Right cardiac atrium (tissue), 5 donors: ENCODE data around the gene S100A13. TPM values are rescaled to one million over a fixed set of nuclear protein-coding genes. Genes with fewer than 3 reads are reported as not detected.
"Not testable (repeated sequence)": the region's sequence is repeated elsewhere in the genome, so short reads cannot be mapped to it uniquely, and the experiment has no call there.

ENCODE experiments used
- ATAC-seq, 2 donors: fragments of 200-7000 bp; cut with Tn5 transposase; one replicate each; pipeline versions ENCODE4 v1.8.0 to v1.9.1; 2020; ENCODE audit warnings: moderate library complexity in 2 of 2, mild to moderate bottlenecking in 1 of 2
- DNase-seq, 3 donors: peaks; one replicate each; pipeline ENCODE4 v3.0.0-alpha.2; 2020
- H3K27ac ChIP-seq: one replicate; pipeline ENCODE4 v1.5.1; 2013; ENCODE audit warnings: mild to moderate bottlenecking, low read length, control low read depth, moderate library complexity
- H3K27me3 ChIP-seq: one replicate; pipeline ENCODE4 v1.6.1; 2013; ENCODE audit not compliant: control insufficient read depth, insufficient read depth
- H3K4me1 ChIP-seq: one replicate; pipeline ENCODE4 v1.6.1; 2013; ENCODE audit warnings: low read length; ENCODE audit not compliant: control insufficient read depth, insufficient read depth
- H3K4me3 ChIP-seq: one replicate; pipeline ENCODE4 v1.5.1; 2013; ENCODE audit warnings: low read length, control low read depth
- H3K9me3 ChIP-seq: one replicate; pipeline ENCODE4 v1.6.1; 2013; ENCODE audit warnings: low read length; ENCODE audit not compliant: control insufficient read depth
- WGBS: extraction: QIAGEN DNeasy Blood & Tissue Kit; methylation state at CpG from one replicate; pipeline ENCODE4 v1.1.7; 2013; 5-methylcytosine and 5-hydroxymethylcytosine counted together
- intact Hi-C, 4 donors: fragments of 100-400 bp; cut with DNase I; formaldehyde crosslinking; loops; one replicate each; pipeline versions ENCODE4 v1.11.0 to v1.14.0; 2022 to 2023
- polyA plus RNA-seq: library from polyadenylated mRNA; stranded (reverse); fragments of 200-250 nt; gene quantifications from one replicate; pipeline ENCODE4 v1.2.3, GENCODE V29; 2013
- total RNA-seq, 4 donors: library from RNA; stranded (reverse); fragmentation: NEBNext Ultra II Directional; extraction: Animal tissue kit (Norgen Biotek cat#: 25700); gene quantifications; one replicate each; pipeline ENCODE4 v1.2.1, GENCODE V29; 2021
- donor health status: healthy with polysubstance abuse.
- donor health status: DM: no; HTN: yes; CAD: no.
- donor health status: DM: no; HTN: no; CAD: no.
- donor health status: DM: no; HTN: yes; CAD: no; lungs with severe emphysema.
- donor health status: DM: yes; HTN: yes; CAD: no.

The S100A13 gene
- total and polyA plus RNA-seq, 5 donors: 183 to 295 (median 226) TPM

DNA sequence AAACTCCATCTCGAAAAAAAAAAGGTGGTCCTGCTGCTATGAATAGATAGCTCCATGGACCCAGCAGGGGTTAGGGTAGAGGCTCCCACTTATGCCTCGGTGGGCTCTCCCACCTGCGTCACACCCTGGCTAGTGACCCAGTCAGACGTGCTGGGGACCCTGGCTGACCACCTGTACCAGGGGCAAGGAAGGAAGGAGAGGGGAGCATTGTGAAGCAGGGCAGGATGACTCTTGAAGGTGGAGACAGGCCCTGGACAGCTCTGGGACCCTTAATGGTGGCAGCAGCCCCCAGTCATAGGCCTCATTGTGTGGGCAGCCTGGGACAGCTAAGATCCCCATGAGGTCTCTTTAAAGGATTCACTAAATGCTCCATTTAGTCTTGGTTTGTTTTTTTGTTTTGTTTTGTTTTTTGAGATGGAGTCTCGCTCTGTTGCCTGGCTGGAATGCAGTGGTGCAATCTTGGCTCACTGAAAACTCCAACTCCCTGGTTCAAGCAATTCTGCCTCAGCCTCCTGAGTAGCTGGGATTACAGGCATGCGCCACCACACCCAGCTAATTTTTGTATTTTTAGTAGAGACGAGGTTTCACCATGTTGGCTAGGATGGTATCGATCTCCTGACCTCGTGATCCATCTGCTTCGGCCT is 20.8 kb upstream of the S100A13 start:
- DNase-seq (no peak), ATAC-seq (peak; percentile 24 to 34)
- Histone ChIP-seq H3K27me3 (no peaks in the 10 kb centered on the region), H3K9me3 (no peaks in the 10 kb centered on the region), H3K4me3 (no peak overlapping the region), H3K4me1 (peaks cover 3% of the 10 kb centered on the region), H3K27ac (no peak overlapping the region)
- intact Hi-C loops: no loop called here
- 84% methylated on average over 10 of the region's 10 CpGs for WGBS

DNA sequence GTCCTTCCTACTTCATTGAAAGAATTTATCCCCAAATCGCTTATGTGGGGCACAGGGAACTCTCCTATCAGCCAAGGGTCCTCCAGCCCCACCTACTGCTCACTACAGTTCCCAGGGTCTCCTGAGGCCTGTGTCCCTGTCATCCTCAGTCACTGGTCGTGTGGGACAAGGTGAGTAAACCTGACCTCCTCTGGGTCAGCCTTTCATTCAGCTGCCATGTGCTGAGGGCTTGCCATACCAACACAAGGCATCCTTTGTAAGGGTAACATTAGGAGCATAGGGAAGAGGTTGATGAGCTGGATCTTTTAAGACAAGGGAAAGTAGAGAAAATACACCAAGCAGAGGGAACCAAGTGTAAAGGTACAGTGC is 20.0 kb upstream of the S100A13 start:
- H3K27ac ChIP-seq: peak overlapping the region; percentile 76
- no peak for DNase-seq
- H3K4me3 ChIP-seq: no peak overlapping the region
- 46% methylated on average over 2 of the region's 2 CpGs for WGBS
- intact Hi-C loops: no loop called here
- ATAC-seq: peak; percentile 10 to 17
- no peaks in the 10 kb centered on the region for H3K27me3 ChIP-seq
- H3K9me3 ChIP-seq: no peaks in the 10 kb centered on the region
- peaks cover 3% of the 10 kb centered on the region for H3K4me1 ChIP-seq

DNA sequence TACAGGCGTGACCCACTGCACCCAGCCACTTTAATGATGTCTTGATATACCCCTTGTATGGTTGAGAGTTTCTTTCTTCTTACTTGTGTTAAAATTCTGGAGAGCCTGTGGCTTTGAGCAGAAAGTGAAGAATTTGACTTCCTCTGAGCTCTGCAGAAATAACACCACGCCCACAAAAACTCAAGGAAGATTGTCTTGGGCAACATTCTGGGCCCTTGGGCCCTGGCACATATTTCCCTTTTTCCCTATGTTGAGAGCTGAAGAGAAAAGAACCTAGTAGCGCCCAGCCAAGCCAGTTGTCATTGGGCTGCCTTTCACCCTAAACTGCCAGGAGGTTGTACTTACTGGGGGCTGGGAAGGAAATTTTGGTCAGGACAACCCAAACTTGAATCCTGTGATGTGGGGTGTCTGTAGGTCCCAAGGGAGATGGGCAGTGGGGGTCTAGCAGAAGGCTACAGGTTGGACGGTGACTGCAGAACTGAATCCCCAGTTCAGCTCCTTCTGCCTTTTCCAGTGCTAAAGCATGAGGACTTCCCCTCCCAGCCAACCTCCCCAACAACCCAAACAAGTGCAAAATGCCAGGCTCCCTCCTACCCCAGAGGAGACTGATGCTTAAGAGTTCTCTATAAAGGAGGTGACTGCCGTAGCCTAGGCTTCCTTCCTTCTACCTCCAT is 19.5 kb upstream of the S100A13 start:
- DNase-seq (no peak), ATAC-seq (peak; percentile 4 to 8)
- no peaks in the 10 kb centered on the region for H3K27me3 ChIP-seq
- peak overlapping the region; percentile 76 for H3K27ac ChIP-seq
- intact Hi-C loops: no loop called here
- H3K9me3 ChIP-seq: no peaks in the 10 kb centered on the region
- H3K4me1 ChIP-seq: peaks cover 4% of the 10 kb centered on the region
- H3K4me3 ChIP-seq: no peak overlapping the region
- 72% methylated on average over 5 of the region's 5 CpGs for WGBS

DNA sequence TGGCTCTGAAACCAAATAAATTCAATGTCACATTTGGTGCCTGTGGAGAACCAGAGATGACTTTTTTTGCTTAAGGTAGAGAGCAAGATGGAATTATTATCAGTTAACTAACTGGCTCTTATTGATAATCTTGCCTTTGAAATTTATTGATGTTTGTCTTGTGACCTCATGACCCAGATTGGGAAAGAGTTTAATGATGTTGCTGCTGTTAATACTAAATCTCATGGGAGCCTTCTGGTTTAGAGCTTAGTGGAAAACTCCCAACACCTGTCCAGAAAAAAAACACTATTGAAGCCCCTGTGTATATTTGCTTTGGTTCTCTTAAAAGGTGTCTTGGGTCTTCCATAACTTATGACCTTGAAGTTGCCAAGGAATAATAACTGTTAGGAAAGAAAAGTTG is 16.5 kb upstream of the S100A13 start:
- Histone ChIP-seq H3K4me1 (peaks cover 5% of the 10 kb centered on the region), H3K27ac (no peak overlapping the region)
- intact Hi-C loops: no loop called here

DNA sequence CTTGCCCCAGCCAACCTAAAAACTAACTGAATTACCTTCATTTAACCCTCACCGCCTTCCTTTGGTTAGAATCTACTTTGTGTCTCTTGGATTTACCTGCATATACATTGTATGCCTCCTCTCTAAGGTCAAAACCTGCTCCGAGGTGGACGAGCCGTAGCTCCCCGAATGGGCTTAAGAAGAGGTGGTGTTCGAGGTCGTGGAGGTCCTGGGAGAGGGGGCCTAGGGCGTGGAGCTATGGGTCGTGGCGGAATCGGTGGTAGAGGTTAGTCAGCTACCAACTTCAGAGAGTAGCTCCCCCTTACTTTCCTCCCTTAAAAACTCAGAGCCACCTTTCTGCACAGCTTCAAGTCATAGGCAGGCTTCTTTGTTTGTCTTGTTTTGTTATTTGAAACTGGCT is 15.8 kb upstream of the S100A13 start:
- H3K9me3 ChIP-seq: no peaks in the 10 kb centered on the region
- ATAC-seq: no peak
- 89% methylated on average over 11 of the region's 11 CpGs for WGBS
- DNase-seq: no peak
- H3K27ac ChIP-seq: no peak overlapping the region
- H3K4me1 ChIP-seq: peaks cover 5% of the 10 kb centered on the region
- intact Hi-C loops: no loop called here
- H3K4me3 ChIP-seq: no peak overlapping the region
- H3K27me3 ChIP-seq: no peaks in the 10 kb centered on the region

More for the DNA sequence above, 16.5 kb upstream of the S100A13 start:
- DNase-seq (no peak), ATAC-seq (no peak)
- Histone ChIP-seq H3K4me3 (no peak overlapping the region), H3K27me3 (no peaks in the 10 kb centered on the region), H3K9me3 (no peaks in the 10 kb centered on the region)

DNA sequence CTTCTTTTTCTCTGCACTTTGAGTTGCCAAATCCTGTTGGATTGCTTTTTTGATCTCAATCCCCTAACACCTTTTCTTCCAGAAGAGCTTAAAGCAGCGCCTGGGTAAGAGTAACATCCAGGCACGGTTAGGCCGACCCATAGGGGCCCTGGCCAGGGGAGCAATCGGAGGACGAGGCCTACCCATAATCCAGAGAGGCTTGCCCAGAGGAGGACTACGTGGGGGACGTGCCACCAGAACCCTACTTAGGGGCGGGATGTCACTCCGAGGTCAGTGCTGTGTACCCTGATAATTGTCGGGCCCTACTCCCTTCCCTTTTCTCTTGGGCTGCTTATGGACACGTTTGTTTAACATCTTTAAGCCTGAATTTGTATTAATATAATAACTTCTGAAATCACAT is 14.9 kb upstream of the S100A13 start:
- H3K9me3 ChIP-seq: no peaks in the 10 kb centered on the region
- no peak for ATAC-seq
- H3K4me3 ChIP-seq: no peak overlapping the region
- peaks cover 3% of the 10 kb centered on the region for H3K4me1 ChIP-seq
- no peak for DNase-seq
- no peaks in the 10 kb centered on the region for H3K27me3 ChIP-seq
- intact Hi-C loops: no loop called here
- 74% methylated on average over 11 of the region's 11 CpGs for WGBS
- no peak overlapping the region for H3K27ac ChIP-seq

DNA sequence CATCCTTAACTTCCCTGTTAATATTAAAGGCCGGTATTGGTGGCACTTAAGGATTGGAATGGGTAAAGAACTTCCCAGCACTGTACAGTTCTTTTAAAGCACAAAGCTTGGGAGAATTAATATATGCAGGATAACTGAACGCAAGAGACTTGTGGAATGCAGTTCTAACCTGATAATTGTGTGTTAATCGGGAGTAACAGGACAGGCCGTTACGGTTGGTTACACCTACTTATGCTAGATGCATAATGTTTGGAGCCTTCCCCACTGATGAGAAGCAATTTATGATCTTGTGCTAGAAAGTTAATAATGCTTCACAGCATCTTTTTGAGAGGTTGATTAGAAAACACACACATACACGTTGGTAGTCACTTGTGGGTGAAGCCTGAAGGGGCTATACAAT is 13.6 kb upstream of the S100A13 start:
- no peaks in the 10 kb centered on the region for H3K9me3 ChIP-seq
- H3K27ac ChIP-seq: no peak overlapping the region
- DNase-seq (no peak), ATAC-seq (no peak)
- intact Hi-C loops: no loop called here
- no peaks in the 10 kb centered on the region for H3K27me3 ChIP-seq
- 59% methylated on average over 6 of the region's 6 CpGs for WGBS
- H3K4me3 ChIP-seq: no peak overlapping the region
- H3K4me1 ChIP-seq: peaks cover 5% of the 10 kb centered on the region

DNA sequence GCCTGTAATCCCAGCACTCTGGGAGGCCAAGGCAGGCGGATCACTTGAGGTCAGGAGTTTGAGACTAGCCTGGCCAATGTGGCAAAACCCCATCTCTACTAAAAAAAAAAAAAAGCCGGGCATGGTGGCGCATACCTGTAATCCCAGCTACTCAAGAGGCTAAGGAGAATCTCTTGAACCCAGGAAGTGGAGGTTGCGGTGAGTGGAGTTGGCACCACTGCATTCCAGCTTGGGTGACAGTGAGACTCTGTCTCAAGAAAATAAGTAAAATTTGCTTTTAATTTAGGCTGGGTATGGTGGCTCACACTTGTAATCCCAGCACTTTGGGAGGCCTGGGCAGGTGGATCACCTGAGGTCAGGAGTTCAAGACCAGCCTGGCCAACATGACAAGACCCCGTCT is 12.9 kb upstream of the S100A13 start:
- ATAC-seq, H3K9me3 ChIP-seq, H3K4me1 ChIP-seq, H3K27me3 ChIP-seq, H3K4me3 ChIP-seq, intact Hi-C loops, DNase-seq: not testable (repeated sequence)
- H3K27ac ChIP-seq: peak overlapping the region; percentile 39
- whole genome bisulfite sequencing: 92% methylated on average over 5 of the region's 5 CpGs

DNA sequence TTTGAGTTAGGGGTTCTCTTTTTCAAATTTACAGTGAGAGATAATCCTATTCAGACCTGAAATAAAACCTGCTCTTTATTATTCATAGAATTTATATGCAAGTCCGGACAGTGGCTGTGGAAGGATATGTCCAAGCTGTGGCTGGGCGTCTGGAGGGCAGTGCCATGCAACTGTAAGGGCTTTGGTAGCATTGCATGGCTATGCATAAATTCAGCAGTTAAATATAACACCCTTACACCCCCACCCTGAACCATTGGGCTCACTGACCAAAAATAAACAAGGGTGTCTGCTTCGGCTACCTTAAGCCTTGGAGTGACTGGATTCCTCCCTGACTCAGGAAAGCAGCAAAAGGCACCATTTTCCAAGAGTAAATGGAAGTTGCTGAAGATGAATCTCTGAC is 12.0 kb upstream of the S100A13 start:
- no peaks in the 10 kb centered on the region for H3K9me3 ChIP-seq
- H3K27me3 ChIP-seq: no peaks in the 10 kb centered on the region
- no peak overlapping the region for H3K4me3 ChIP-seq
- WGBS: 67% methylated on average over 3 of the region's 3 CpGs
- H3K27ac ChIP-seq: peak overlapping the region; percentile 53
- DNase-seq (no peak), ATAC-seq (peak in 1 of 2 donors; percentile 61)
- peaks cover 8% of the 10 kb centered on the region for H3K4me1 ChIP-seq
- intact Hi-C loops: no loop called here

DNA sequence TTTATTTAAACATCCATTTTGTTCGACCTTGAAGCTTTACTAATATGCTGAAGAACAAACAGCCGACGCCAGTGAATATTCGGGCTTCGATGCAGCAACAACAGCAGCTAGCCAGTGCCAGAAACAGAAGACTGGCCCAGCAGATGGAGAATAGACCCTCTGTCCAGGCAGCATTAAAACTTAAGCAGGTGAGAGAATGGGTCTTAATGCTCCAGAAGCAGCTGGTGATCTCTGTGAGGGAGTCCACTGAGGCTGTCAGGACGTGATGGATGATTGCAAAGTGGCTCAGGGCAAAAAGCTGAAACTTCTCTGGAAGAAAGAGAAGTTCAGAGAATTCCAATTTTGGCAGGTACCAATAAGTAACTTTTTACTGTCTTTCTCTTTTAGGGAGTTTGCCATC is 11.0 kb upstream of the S100A13 start:
- no peak for DNase-seq
- 75% methylated on average over 6 of the region's 6 CpGs for WGBS
- no peak for ATAC-seq
- H3K27me3 ChIP-seq: no peaks in the 10 kb centered on the region
- H3K27ac ChIP-seq: peak overlapping the region; percentile 40
- no peaks in the 10 kb centered on the region for H3K9me3 ChIP-seq
- H3K4me3 ChIP-seq: no peak overlapping the region
- intact Hi-C loops: no loop called here
- H3K4me1 ChIP-seq: peaks cover 11% of the 10 kb centered on the region

DNA sequence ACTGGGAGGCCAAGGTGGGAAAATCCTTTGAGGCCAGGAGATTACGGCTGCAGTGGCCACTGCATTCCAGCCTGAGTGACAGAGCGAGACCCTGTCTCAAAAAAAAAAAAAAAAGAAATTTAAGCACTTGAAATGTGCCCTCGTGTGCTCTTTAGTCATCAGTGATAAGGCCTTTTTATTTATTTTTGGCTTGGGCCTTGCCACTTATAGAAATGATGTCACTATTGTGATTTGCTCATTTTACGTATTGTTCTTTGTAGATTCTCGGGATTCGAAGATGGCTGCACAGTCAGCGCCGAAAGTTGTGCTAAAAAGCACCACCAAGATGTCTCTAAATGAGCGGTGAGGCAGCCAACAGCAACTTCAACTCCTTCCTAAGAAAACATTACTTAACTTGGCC is 9.0 kb upstream of the S100A13 start:
- ATAC-seq: no peak
- Histone ChIP-seq H3K4me3 (no peak overlapping the region), H3K27me3 (no peaks in the 10 kb centered on the region), H3K9me3 (no peaks in the 10 kb centered on the region), H3K4me1 (peaks cover 11% of the 10 kb centered on the region), H3K27ac (peak overlapping the region; percentile 75)
- intact Hi-C loops: no loop called here
- peak in 1 of 3 donors; percentile 17 for DNase-seq
- WGBS: 73% methylated on average over 9 of the region's 9 CpGs
